ENCODE measurements around the gene COG2. TPM values are rescaled to one million over a fixed set of nuclear protein-coding genes. Genes with fewer than 3 reads are reported as not detected.

The COG2 gene
- total RNA-seq, 6 donors from 2014 or later: 23.5 to 37.7 (median 28.7) TPM

DNA sequence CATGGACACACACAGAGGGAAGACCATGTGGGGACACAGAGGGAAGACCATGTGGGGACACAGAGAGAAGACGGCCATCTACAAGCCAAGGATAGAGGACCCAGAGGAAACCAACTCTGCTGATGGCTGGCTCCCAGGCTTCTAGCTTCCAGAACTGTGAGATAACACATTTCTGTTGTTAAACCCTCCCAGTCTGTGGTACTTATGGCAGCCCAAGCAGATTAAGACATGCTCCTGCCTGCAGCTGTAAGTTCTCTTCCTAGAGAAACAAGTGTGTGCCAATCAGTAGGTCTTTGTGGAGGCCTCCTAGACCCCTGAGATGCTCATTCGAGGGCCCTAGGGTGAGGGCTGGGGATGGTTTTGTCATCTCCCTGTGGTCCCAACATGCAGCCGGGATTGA lies 69.0 kb downstream of the COG2 start:
- Histone ChIP-seq H3K4me3 (no peak overlapping the region), H3K9me3 (no peaks in the 10 kb centered on the region), H3K36me3 (no peaks in the 10 kb centered on the region), H3K27me3 (no peaks in the 10 kb centered on the region), H3K27ac (no peak overlapping the region), H3K4me1 (peaks cover 0 to 9% (median 7%) of the 10 kb centered on the region in 4 donors)
- DNase-seq (no peak), ATAC-seq (ENCODE audit: low FRiP score in 2 of 2) (no peak)
- 90 to 92% methylated on average over 2 to 3 of the region's 3 CpGs for WGBS, 2 donors
- TF ChIP-seq, protein P1, sequence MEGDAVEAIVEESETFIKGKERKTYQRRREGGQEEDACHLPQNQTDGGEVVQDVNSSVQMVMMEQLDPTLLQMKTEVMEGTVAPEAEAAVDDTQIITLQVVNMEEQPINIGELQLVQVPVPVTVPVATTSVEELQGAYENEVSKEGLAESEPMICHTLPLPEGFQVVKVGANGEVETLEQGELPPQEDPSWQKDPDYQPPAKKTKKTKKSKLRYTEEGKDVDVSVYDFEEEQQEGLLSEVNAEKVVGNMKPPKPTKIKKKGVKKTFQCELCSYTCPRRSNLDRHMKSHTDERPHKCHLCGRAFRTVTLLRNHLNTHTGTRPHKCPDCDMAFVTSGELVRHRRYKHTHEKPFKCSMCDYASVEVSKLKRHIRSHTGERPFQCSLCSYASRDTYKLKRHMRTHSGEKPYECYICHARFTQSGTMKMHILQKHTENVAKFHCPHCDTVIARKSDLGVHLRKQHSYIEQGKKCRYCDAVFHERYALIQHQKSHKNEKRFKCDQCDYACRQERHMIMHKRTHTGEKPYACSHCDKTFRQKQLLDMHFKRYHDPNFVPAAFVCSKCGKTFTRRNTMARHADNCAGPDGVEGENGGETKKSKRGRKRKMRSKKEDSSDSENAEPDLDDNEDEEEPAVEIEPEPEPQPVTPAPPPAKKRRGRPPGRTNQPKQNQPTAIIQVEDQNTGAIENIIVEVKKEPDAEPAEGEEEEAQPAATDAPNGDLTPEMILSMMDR (IDR thresholded peaks at IDR 0.05): no peak
- no peak for TF ChIP-seq EP300 (IDR thresholded peaks at IDR 0.05)
- no peak for TF ChIP-seq POLR2A (IDR thresholded peaks at IDR 0.05)
- no peak for TF ChIP-seq POLR2AphosphoS5 (IDR thresholded peaks at IDR 0.05)

DNA sequence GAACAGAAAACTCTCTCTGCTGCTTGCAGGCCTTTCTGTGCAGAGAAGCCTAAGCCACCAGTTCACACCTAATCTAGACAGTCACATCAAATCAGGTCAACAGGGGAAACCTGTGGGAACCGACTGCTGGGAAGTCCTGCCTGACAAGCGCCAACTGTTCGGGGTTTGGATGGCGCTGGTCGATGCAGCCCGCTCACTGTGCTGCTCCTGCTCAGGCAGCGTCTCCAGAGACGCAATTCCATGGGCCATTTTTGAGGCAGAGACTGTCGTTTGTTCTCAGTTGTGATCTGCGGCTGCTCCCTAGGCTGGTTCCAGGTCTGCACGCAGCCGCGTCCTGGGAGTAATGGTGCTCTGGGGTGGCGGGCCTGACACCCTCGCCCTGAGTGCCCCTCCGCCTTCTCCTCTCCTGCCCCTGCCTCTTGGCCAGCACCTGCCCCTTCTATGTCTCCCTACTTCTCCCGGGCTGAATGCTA lies 70.2 kb downstream of the COG2 start:
- H3K9me3 ChIP-seq: no peaks in the 10 kb centered on the region
- no peaks in the 10 kb centered on the region for H3K36me3 ChIP-seq
- DNase-seq: no peak
- 87 to 90% methylated on average over 3 to 17 of the region's 17 CpGs for WGBS, 2 donors
- H3K27ac ChIP-seq: no peak overlapping the region
- H3K4me1 ChIP-seq: peaks cover 0 to 9% (median 7%) of the 10 kb centered on the region in 4 donors
- no peak overlapping the region for H3K4me3 ChIP-seq
- no peak for ATAC-seq (ENCODE audit: low FRiP score in 2 of 2)
- TF ChIP-seq POLR2A (IDR thresholded peaks at IDR 0.05): no peak
- no peaks in the 10 kb centered on the region for H3K27me3 ChIP-seq

DNA sequence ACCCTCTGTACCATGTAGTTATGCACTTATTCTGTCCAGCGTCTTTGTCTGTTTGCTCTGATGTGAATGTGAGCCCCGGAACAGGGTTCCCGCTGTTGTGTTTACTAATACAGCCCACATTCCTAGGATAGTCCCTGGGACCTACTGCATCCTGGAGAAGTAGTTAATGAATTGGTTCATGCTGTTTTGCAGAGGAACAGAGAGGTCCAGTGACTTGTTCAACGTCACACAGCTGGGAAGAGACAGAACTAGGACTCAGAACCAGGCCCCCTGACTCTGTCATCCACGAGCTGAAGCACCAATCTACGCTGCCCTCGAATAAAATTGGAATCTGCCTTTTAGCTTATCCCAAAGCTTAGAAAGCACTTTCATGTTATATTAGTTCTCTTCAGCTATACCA lies 70.9 kb downstream of the COG2 start:
- H3K4me3 ChIP-seq: no peak overlapping the region
- no peak overlapping the region for H3K27ac ChIP-seq
- no peak for TF ChIP-seq POLR2A (IDR thresholded peaks at IDR 0.05)
- TF ChIP-seq, protein P1 (IDR thresholded peaks at IDR 0.05): no peak
- TF ChIP-seq EP300 (IDR thresholded peaks at IDR 0.05): no peak
- no peak for TF ChIP-seq POLR2AphosphoS5 (IDR thresholded peaks at IDR 0.05)
- no peak for ATAC-seq (ENCODE audit: low FRiP score in 2 of 2)
- no peaks in the 10 kb centered on the region for H3K9me3 ChIP-seq
- WGBS, 2 donors: 78 to 80% methylated on average over 7 of the region's 7 CpGs
- peaks cover 0 to 9% (median 7%) of the 10 kb centered on the region in 4 donors for H3K4me1 ChIP-seq
- no peaks in the 10 kb centered on the region for H3K36me3 ChIP-seq
- DNase-seq: no peak
- H3K27me3 ChIP-seq: no peaks in the 10 kb centered on the region

DNA sequence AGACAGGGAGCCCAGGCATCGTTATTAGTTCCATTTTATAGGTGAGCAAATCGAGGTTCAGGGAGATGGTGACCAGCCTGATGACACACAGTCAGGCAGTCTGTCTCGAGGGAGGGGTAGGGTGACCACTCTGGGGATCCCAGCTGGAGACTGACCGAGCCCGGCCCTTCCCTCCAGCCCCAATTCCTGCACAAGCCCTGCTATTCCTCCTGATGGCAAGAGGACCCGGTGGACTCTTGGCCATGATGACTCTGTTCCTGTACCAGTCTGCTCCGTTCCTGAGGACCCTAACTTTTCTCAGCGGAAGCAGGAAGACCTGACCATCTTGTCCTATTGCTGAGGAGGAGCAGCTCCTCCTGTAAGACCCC lies 71.2 kb downstream of the COG2 start:
- WGBS, 2 donors: 88 to 91% methylated on average over 6 to 8 of the region's 8 CpGs
- DNase-seq (no peak), ATAC-seq (ENCODE audit: low FRiP score in 2 of 2) (no peak)
- H3K36me3 ChIP-seq: no peaks in the 10 kb centered on the region
- H3K27ac ChIP-seq: peak overlapping the region in 1 of 4 donors; percentile 3
- no peaks in the 10 kb centered on the region for H3K27me3 ChIP-seq
- H3K9me3 ChIP-seq: no peaks in the 10 kb centered on the region
- H3K4me3 ChIP-seq: peak overlapping the region in 1 of 4 donors; percentile 13
- TF ChIP-seq, protein P1 (IDR thresholded peaks at IDR 0.05): no peak
- no peak for TF ChIP-seq EP300 (IDR thresholded peaks at IDR 0.05)
- TF ChIP-seq POLR2AphosphoS5 (IDR thresholded peaks at IDR 0.05): no peak
- TF ChIP-seq POLR2A (IDR thresholded peaks at IDR 0.05): no peak
- peaks cover 0 to 9% (median 7%) of the 10 kb centered on the region in 4 donors for H3K4me1 ChIP-seq

DNA sequence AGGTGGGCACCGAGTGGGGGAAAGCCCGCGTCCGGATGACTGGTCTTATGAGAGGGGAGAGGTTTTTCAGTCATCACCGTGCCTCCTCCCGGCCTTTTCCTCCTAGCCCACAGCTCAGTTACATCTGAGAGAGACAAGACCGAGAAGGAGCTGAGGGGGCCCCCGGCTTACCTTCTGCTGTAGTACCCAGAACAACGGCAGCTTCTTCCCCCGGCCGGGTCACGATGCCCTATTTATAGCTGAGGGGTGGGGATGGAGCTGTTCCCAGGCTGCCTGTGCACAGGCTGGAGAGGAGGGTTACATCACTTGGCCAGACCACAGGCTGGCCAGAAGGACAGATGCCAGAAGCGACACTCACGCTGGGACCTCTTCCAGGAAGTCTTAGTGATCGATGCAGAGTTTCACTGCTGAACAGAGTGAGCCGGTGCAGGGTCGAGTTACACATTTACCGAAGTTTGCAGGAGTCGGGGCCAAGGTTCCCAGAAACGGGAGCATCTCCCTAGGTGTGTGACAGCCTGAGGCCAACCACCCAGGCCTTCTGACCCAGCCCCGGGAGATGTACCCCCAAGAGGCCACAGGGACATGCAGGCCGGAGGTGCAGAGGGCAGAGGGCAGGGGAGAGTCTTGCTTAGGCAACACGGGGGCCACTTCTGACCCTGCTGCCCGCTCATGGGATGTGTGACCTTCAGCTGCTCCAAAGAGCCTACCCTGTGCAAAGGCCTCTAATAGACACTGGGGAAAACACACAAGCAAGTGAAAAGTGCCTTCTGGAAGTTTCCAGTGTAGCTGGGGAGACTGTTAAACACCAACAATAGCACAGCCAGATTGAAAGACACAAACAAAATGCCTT lies 71.9 kb downstream of the COG2 start, which contains the start of gene AGT:
Gene AGT, minus strand, starts transcription at position 208 of the 850 bp plus-strand sequence. CDS start 3,299 bp downstream, outside the sequence.
- peaks cover 0 to 9% (median 6%) of the 10 kb centered on the region in 4 donors for H3K4me1 ChIP-seq
- H3K36me3 ChIP-seq: no peaks in the 10 kb centered on the region
- TF ChIP-seq POLR2AphosphoS5 (IDR thresholded peaks at IDR 0.05): peak in 1 of 2 donors; percentile 9
- no peak for TF ChIP-seq EP300 (IDR thresholded peaks at IDR 0.05)
- H3K27ac ChIP-seq: peak within 1 kb of the TSS in 1 of 4 donors; percentile 3
- peak; percentile 61 to 89 for ATAC-seq (ENCODE audit: low FRiP score in 2 of 2)
- no peaks in the 10 kb centered on the region for H3K27me3 ChIP-seq
- peak in 1 of 2 donors; percentile 52 for DNase-seq
- H3K9me3 ChIP-seq: no peaks in the 10 kb centered on the region
- WGBS, 2 donors: 31 to 47% methylated on average over 8 to 22 of the region's 24 CpGs
- peak within 1 kb of the TSS in 1 of 4 donors; percentile 13 for H3K4me3 ChIP-seq
